ENCODE results near the gene ZDHHC11. TPM values are rescaled to one million over a fixed set of nuclear protein-coding genes. Genes with fewer than 3 reads are reported as not detected.
A peak's percentile ranks its signal among the peaks of the same experiment; 100 is the strongest.

Gene ZDHHC11
- total and polyA plus RNA-seq, 2 experiments from 2014 or later = 8.0 to 29.1 TPM

DNA sequence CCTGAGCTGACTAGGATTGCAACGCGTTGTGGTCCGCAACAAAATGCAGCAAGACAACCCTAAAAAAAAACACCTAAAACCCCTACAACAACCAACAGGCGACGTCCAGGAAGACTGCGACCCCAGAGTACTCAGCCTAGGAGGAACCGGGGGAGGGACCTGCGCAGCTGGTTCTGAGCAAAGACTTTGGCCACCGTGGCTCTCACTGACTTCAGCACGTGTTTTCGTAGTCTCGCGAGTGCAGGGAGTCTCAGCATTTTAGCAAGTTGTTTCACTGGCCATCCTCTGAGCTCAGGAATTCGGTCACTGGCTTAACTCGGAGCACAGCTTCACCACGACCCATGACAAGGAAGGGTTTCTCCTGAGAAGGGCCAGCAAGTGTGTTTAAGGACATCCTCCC is 8.6 kb upstream of the ZDHHC11 start:
- Mint-ChIP-seq H3K9me3 (no peaks in the 10 kb centered on the region; the same call in 2 of the 3 replicates), H3K36me3 (ENCODE audit: low read depth) (peaks cover 15% of the 10 kb centered on the region), H3K27me3 (ENCODE audit: insufficient read depth, low read depth, poor library complexity) (peaks cover 12% of the 10 kb centered on the region), H3K4me1 (no peaks in the 10 kb centered on the region), H3K27ac (peak overlapping the region; percentile 29), H3K4me3 (no peak overlapping the region)
- Histone ChIP-seq H3K9me2 (ENCODE audit: insufficient read depth) (no peaks in the 10 kb centered on the region), H3K79me2 (replicated peaks; ENCODE audit: insufficient read depth) (no peaks in the 10 kb centered on the region), H3K4me3 (no peak overlapping the region), H3K4me1 (ENCODE audit: insufficient read depth) (no peaks in the 10 kb centered on the region), H3K4me2 (no peak overlapping the region), H3K27me3 (ENCODE audit: insufficient read depth) (no peaks in the 10 kb centered on the region), H3K27ac (ENCODE audit: low read depth) (0 out of 2 replicates have a peak overlapping the region, but pooled peaks have one; percentile 39), H3F3A (replicated peaks; ENCODE audit: low read depth) (no peaks in the 10 kb centered on the region), H4K20me1 (replicated peaks; ENCODE audit: insufficient read depth) (no peaks in the 10 kb centered on the region; the same call in 1 of the 2 replicates), H2AFZ (no peak overlapping the region), H3K36me3 (ENCODE audit: insufficient read depth) (peaks cover 4% of the 10 kb centered on the region; the same call in 1 of the 2 replicates)
- no peak for DNase-seq (ENCODE audit: low spot score)
- TF ChIP-seq POLR2AphosphoS5 (IDR thresholded peaks at IDR 0.05; ENCODE audit: low read depth) (no peak), CREB1 (CRISPR knock-in tag; IDR thresholded peaks at IDR 0.05; ENCODE audit: low read depth) (no peak), ZNF114 (CRISPR knock-in tag; IDR thresholded peaks at IDR 0.05) (no peak), ZNF462 (CRISPR knock-in tag; IDR thresholded peaks at IDR 0.05) (no peak), STAT1 (IDR thresholded peaks at IDR 0.05; ENCODE audit: unreplicated experiment) (no peak), ZNF331 (CRISPR knock-in tag; IDR thresholded peaks at IDR 0.05; ENCODE audit: low read depth) (no peak), JUNB (IDR thresholded peaks at IDR 0.05; ENCODE audit: unreplicated experiment) (no peak)
- TF ChIP-seq, protein P1, sequence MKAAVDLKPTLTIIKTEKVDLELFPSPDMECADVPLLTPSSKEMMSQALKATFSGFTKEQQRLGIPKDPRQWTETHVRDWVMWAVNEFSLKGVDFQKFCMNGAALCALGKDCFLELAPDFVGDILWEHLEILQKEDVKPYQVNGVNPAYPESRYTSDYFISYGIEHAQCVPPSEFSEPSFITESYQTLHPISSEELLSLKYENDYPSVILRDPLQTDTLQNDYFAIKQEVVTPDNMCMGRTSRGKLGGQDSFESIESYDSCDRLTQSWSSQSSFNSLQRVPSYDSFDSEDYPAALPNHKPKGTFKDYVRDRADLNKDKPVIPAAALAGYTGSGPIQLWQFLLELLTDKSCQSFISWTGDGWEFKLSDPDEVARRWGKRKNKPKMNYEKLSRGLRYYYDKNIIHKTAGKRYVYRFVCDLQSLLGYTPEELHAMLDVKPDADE (IDR thresholded peaks at IDR 0.05) = no peak
- no peak for ATAC-seq
